Stimulated activated CD8-positive, alpha-beta memory T cell treated with anti-CD3 and anti-CD28 coated beads, Interleukin-7, amount 100 ng/mL, for 4 hours (primary cell): ENCODE data around the gene KCNH2.
A peak's percentile ranks its signal among the peaks of the same experiment; 100 is the strongest.

Source experiments
- DNase-seq, 2 donors: peaks; one replicate each; pipeline ENCODE4 v3.0.0-alpha.2; 2020; ENCODE audit warnings: low read depth in 2 of 2

Gene KCNH2

DNA sequence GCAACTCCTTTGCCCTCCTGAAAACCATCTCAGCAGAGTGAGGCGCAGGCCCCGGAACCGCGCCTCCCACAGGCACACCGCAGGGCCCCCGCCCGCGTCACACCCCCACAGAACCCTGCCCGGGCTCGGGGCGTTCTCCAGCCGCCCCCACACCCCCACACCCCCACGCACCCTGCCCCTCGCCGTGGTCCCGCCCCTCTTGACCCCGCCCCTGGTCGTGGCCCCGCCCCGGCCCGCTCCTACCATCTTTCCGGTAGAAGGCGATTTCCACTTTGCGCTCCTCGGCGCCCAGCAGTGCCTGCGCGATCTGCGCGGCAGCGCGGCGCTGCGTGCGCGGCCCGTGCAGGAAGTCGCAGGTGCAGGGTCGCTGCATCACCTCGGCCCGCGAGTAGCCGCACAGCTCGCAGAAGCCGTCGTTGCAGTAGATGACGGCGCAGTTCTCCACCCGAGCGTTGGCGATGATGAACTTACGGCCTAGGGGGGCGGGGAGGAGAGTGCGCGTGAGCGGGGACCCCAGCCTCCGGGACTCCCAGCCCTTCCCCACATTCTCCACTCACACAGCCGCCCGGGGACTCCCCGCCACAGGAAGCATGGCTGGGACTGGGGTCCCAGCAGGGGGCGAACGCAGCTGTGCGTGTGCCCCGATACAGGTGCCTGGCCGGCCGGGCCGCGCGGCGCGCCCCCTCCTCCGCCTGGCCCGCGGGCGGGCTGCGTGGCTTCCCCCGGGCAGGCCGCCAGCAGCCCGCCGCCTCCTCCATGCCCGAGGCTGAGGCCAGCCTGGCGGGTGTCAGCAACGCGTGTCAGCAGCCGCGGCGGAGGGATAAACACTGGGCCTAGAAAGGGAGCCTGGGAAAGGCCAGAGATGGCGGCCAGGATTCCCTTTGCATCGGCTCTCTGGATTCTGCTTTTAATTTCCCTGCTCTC, 3.4 kb downstream of the KCNH2 start:
- peak; percentile 71 to 80 for DNase-seq

DNA sequence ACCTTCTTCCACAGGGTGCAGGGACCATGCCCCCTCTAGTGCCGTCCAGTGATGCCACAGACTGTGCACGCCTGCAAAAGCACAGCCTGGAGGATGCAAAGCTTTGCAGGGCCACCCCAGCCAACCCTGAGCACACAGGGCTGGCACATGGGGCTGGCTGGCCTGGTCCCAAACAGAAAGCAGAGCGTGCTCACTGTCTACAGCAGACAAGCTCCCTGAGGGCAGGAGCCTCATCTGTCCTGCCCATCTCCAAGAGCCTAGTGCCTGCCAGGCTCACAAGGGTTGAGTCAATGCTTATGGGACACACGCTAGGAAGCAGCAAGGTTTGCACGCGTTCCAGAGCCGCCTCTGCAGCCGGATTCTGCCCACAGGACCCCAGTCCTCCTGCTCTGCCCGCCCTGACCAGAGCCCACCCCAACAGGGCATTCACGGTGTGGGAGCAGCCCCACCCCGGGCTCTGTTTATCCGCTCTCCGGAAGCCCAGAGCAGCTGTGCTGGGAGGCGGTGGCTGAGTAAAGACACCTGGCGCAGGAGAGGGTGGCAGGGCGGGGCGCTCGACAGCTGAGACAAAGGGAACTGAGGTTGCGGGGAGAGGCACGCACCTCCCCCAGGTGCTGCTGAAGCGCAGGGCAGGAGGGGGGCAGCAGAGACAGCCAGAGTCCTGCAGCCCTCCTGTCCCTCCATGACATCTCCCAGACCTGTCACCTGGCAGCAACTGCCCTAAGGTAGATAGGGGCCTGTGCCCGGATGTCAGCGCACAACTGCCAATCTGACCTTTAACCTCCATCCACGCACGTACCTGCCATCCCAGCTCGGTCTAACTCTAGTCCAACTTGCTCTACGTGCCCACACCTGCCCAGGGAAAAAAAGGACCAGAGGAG, 4.3 kb downstream of the KCNH2 start:
- no peak for DNase-seq

DNA sequence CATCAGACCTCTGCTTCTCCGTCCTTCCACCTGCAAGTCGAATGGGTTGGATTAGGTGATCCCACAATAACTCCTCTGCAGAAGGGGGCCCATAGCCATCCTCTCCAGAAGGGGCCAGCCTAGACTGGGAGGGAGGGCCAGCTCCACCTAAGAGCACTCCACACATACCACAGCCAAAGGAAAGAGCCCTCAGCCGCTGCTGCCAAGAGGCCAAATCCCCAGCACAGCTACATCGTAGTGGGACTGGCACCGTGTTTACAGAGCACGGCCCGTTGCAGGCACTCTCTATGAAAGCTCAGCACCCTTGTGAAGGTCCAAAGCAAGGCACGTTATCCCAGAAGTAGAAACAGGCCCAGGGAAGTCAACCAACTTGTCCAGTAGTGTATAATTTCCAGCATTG, 5.4 kb downstream of the KCNH2 start:
- no peak for DNase-seq

DNA sequence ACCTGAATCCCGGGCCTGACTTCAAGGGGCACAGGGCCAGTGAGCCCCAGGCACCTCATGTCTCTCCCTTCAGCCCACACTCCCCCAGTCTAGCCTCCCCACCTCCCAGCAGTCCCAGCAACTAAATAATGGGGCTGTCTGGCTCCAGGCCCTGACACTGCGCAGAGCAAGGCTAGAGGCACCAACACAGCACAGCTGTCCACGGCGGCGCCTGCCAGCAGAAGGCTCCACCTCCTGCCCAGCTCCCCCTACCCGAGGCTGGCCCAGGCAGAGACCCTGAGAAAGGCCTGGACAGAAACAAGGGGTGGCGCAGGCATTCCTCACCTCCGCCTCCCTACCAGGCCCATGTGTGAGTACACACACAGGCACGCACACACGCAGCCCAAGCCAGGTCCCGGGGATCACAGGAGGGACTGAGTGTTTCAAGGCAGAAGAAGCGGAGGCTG, 6.1 kb downstream of the KCNH2 start:
- DNase-seq: no peak

DNA sequence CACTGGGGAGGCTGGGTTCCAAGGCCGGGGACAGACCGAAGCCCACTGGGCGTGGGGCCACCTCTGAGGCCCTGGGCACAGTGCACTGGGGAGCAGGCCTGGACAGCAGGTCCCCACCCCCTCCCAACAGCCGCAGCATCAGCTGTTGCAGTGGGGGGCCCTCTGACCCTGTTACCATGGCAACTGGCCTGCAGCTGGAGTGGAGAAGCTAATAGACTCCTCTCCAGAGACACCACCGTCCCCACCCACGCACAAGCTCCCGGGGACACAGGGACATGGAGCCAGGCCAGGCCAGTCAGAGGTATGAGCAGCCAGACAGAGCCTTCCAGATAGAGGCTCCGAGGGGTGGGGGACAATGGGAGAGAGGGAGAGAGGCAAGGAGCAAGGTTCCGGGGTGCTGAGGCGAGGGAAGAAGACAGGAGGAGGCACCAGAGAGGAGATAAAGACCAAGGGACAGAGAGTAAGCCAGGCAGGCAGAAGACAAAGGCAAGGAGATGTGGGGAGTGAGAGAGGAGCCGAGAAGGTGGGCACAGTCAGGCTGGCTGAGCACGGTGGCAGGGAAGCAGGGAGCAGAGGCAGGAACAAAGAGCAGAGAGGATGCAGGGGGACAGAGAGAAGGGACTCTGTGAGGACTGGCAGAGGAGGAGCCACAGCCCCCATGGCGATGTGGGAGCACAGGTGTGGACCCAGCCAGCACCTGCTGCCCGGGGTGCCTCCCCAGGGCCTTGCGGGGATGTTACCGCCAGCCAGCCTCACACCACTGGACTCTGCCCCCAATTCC, 6.7 kb downstream of the KCNH2 start:
- no peak for DNase-seq

DNA sequence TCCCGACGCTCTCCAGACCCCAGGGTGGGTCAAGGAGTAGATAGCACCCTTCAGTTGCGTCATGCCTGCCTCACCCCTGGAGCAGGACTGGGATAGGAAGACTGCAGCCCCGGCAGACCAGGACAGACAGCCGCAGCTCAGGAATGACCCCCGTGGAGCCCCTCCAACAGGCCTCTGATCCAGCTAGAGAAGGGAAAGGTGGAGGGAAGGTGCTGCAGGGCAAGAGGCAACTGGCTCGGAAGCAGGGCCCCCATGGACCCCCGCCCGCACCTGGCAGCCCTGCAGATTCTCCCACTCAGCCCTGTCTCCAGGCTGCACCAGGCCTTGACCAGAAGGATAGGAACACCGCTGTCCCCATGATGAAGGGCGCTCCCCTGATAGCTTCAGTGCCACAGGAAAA, 7.7 kb downstream of the KCNH2 start:
- DNase-seq: no peak

DNA sequence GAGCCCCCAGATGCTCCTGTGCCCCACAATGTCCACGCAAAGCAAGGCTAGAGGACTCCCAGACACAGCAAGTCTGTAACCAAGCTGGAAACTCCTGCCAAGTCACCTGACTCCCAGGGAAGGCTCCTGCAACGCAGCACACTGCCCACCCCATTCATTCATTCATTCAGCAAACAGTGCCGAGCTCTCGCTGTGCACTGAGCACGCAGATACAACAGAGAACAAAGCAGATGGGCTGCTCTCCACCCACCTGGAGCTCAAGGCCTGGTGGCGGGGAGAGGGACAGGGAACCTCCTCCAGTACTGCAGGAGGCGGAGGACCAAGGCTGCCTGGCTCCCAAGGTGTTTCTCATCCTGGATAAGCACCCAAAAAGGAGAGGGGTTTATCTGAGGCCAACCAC, 8.6 kb downstream of the KCNH2 start:
- no peak for DNase-seq

DNA sequence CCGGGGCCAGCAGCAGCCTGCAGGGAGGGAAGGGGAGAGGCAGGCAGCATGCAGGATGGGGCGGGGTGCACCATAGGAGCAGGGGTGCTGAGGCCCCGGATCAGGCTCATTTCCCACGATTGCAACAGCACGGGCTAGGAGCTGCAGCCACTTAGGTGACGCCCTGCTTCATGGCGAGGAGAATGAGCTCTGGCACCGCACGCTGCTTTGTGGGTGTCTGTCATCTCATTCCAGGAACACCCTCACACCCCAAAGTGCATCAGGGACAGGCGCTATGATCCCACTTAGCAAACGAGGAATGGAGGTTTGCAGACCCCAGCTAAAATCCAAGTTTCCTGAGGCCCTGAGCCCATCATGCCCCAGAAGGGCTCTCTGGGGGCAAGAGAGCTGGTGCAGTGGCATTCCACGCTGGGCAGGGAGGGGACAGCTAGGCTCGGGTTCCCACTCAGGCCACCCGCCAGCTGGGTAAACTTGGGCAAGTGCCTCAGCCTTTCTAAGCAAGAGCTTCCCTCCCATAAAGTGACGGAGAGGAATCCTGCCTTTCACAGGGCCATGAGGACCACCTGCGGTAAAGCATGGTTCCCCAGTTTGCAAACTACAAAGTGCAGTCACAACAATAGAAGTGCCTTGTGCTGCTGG, 9.3 kb downstream of the KCNH2 start:
- no peak for DNase-seq

DNA sequence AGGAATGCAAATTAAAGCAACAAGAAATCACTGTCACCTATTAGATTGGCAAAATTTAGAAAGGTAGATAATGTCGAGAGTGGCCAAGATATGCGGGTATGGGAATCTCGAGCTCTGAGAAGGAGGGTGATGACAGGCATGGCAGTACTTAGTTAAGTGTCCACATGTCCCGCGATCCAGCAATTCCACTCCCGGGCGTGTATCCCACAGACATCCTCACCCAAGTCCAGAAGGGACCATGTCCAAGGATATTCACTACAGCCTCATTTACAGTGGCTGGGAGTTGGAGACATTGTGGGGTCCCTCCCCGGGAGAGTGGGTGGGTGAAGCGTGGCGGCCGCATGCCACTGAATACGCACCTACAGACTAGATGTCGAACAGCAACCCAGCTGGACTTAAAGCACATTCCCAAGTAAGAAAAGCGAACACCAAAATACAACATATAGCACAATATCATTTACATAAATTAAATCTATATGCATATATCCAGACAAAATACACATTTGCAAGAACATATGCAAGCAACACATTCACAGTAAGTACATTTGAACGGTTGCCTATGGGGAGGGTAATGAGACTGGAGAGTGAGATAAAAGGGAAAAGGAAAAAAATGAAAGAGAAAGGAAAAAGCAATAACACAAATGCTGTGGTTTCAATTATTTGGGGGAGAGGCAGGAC, 9.9 kb downstream of the KCNH2 start:
- no peak for DNase-seq

DNA sequence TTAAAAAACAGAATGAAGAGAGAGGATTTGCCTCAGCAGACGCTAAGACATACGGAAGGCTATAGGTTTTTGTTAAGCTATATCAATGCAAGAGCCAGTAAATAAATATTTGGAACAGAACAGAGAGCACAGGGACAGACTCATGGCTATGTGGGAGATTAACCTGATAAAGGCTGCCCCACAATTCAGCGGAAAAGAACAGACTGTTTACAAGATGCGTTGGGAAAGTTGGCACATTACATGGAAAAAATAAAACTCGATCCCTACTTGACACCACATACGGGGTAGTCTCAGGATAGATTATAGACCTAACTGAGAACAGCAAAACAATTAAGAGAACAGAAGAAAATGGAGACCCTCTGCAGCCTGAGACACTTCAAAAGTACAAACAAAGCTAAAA, 10.8 kb downstream of the KCNH2 start:
- DNase-seq: no peak

DNA sequence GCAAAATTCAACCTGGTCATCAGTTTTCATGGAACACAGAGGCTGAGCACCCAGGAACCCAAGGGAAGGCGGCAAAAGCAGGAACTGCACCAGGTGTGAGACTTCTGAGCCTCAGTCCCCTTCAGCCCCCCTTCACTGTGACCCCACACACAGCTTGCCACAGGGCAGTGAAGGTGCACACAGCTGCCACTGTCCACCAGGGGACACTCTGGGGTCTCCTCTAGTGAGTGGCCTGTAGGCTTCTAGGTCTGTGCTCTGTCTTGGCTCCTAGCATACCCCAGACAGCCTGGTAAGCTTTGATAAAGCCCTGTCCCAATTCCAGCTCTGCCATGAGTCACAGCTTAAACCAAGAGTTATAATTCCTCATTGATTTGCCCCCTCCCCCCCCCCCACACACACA, 12.1 kb downstream of the KCNH2 start:
- DNase-seq: no peak

DNA sequence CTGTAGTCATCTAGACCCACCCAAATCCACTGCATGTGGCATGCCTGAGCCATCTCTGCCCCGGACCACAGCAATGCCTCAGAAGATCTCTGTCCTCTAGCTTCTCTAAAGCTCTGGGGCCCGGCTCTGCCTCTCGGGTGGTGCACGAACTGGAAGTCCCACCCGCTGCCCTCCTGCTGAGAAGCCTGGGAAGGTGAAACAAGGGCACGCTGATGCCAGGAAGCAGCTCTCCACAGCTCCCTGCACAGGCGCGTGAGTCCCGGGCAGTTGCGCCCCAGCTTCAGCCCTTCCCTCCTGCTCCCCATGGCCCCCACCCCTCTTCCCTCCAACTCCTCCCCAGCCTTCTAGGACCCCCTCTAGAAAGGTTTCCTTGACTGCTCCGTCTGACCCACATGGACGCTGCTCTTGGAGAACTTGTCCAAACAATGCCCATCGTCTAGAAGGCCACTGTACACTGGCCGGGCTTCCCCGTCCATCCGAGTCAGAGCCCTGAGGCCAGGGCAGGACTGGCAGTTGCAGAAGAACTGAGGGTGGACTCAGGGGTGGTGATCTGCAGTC, 12.8 kb downstream of the KCNH2 start:
- DNase-seq: no peak

DNA sequence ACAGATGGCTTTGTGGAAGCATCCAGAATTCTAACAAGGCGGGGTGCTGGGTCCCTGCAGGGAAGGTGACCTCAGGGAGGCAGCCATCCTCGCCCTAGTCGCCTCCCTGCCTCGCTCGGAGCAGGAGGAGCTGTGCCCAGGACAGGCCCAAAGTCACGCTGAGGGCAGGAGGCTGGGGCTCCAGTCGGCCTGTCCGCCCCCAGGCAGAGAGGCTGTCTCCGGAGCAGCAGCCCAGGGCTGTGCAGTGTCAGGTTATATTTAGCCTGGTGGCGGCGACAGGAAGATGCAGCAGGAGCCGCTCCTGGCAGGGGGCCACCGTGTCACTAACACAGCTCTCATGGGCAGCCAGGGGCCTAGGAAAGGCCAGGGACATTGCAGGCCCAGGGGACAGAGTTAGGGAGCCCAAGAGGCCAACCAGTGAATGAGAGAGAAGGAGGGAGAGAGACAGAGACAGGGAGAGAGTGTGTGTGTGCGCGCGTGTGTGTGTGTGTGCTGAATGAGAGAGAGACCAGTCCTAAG, 13.5 kb downstream of the KCNH2 start:
- no peak for DNase-seq

DNA sequence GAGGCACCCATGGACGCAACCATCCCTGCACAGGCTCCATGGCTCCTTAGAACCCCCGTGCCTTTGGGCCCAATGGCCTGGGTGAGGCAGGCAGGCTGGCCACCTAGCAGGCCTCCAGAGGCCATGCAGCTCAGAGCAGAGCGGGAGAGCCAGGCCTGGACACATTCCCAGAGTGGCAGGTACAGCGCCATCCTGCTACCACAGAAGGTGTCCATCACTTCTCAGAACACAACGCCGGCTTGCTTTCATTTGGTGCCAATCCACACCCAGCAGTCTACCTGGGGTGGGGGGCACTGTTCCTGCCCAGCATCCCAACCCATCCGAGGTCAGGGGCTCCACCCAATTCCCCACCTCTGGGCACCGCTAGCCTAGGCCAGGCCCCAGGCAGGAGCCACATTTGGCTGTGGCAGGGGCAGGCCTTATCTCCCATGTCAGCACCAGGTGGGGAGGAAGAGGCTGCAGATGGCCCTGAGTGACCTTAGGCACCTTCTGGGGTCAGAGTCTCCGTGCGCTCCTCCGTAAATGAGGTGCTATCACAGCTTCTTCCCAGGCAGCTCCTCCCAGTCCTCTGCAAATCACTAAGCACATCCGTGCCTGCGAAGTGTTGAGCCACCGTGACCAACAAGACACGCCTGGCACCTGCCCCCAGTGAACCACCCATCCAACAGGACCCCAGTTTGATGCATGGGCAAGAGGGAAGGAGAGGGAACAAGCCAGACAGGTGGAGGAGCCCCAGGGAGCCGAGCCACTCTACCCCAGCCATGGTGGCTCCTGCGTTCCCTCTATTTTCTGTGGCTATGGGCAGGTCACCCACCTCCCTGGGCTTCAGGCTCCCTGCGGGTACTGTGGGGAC, 14.2 kb downstream of the KCNH2 start:
- no peak for DNase-seq

DNA sequence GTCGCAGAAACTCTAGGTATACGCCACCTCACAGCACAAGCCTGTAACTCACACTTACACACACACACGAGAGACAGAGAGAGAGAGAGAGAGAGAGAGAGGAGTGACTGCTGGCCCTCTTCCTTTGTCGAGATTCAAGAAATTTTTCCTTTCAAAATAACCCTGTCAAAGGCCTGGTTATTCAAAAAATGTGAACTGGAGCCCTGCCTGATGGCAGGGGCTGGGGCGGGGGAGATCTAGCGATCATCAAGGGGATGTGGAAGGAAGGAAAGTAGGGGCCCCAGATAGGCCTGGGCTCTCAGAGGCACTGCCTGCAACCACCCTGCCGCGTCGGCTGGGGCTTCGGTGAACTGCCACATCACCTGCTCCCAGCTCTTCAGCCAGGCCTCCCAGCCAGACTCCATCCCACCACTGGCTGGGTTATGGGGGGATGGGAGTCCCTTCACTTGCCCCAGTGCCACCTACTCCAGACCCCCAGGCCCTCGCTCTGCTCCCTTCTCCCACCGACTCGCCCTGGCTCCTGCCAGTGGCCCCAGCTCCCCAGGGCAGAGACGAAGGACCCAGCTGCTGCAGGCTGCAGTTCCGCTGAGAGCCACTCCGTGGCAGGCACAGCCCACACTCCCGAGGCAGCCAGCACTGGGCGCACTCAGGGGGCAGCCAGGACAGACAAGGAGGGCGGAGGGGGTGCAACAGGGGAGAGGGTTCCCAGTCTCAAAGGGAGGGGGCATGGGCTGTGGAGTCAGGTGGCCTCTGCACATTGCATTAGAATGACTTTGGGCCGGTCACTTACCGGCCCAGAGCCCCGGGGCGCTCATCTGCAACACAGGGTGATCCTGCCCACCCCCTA, 15.3 kb downstream of the KCNH2 start:
- peak in 1 of 2 donors; percentile 35 for DNase-seq

DNA sequence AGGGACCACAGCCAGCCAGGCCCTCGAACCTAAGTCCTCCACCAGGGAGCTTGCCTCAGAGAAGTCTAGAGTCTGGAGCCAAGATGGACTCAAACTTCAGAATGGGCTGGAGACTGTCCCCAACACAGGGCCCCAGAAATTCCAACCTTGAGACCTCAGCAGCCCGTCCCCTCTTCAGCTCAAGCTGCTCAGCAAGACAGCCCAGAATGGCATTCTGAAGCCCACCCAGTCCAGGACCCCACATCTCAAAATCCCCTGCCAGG, 15.9 kb downstream of the KCNH2 start:
- DNase-seq: no peak

DNA sequence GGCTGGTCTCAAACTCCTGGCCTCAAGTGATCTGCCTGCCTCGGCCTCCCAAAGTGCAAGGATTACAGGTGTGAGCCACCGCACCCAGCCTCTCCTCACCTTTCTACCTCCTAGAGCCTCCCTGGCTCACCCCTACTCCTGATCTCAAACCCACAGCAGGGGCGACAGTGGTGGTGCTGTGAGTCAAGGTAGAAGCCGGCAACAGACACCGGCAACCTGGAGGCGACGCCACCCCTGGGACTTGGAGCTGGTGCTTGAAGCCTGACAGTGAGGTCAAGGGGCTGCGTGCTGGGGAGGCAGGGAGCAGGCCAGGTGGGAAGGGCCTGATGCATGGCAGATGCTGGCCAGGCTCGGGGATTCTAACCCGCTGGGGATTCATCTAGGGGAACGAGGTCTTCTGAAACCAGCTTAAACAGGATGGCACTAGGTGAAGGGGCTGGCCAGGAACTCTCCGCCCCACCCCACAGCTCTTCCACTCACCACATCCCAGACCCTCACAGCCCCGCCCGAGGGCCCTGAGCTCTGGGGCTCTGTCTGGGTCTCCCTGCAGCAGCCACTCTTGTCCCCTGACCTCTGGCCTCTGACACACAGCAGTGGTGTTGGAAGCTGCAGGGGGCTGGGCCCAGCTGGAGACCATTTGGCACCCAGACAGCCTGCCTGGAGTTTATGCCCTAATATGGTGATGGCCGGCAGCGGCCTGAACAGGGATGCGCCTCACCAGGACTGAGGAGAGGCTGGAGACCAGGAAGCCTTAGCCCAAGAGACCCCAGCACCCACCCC, 16.4 kb downstream of the KCNH2 start:
- no peak for DNase-seq
